GM12874 (cell line): Measurements from ENCODE around the gene RASSF8.

Source experiments
- TF ChIP-seq, protein P1 (sequence below): IDR thresholded peaks from 2 replicates; pipeline ENCODE4 v1.5.1; 2011; ENCODE audit warnings: low read depth, mild to moderate bottlenecking, control low read depth, low read length, moderate library complexity; ENCODE audit not compliant: insufficient read depth

Gene RASSF8

DNA sequence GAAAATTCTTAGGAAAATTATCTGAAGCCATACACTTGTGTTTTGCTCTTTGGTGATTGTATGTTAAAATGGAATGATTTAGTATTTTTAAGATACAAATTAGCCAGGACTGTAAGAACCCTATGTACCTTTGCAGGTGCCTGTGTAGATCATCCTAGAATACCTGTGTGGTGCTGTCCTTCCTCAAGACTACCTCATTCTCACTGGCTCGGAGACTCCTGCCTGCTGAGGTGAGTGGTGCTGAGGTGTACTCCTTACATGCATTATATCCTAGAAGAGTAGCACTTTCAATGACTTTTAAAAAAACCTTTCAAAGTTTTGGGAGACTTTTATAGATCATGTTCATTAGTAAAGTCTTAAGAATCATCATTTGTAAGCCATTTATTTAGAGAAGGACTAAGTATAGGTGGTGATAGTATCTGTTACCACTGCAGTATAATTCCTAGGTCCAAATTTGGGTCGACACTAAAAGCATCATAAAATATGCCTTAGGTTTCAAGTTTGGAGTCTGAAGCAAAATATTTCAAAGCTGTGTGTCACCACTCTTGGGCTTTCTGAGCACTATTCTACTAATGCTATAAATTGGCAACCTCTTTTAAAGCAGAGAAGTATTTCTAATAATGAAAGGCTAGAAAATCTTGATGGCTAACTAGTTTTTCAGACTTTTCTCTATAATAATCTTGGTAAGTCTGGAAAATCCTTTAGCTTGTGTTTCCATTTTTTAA, 36.6 kb downstream of the RASSF8 start:
- TF ChIP-seq, protein P1, sequence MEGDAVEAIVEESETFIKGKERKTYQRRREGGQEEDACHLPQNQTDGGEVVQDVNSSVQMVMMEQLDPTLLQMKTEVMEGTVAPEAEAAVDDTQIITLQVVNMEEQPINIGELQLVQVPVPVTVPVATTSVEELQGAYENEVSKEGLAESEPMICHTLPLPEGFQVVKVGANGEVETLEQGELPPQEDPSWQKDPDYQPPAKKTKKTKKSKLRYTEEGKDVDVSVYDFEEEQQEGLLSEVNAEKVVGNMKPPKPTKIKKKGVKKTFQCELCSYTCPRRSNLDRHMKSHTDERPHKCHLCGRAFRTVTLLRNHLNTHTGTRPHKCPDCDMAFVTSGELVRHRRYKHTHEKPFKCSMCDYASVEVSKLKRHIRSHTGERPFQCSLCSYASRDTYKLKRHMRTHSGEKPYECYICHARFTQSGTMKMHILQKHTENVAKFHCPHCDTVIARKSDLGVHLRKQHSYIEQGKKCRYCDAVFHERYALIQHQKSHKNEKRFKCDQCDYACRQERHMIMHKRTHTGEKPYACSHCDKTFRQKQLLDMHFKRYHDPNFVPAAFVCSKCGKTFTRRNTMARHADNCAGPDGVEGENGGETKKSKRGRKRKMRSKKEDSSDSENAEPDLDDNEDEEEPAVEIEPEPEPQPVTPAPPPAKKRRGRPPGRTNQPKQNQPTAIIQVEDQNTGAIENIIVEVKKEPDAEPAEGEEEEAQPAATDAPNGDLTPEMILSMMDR: no peak

DNA sequence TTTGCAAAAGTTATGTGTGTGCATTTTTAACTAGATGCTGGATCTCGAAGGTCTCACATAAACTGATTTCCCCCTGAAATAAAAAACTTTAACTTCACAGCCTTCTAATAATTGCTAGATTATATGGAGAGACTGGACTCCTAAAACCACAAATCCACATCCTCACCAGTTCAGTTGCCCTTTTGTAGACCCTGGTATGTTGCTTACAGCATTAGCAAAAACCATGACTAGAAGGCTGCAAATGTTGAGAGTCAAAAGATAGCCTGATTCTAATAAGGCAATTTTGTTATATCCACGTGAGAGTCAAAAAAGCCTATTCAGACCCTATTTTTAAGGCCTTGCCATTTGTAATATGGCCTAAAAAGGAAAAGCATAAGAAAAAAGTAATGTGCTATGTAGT, 37.4 kb downstream of the RASSF8 start:
- TF ChIP-seq, protein P1: no peak

DNA sequence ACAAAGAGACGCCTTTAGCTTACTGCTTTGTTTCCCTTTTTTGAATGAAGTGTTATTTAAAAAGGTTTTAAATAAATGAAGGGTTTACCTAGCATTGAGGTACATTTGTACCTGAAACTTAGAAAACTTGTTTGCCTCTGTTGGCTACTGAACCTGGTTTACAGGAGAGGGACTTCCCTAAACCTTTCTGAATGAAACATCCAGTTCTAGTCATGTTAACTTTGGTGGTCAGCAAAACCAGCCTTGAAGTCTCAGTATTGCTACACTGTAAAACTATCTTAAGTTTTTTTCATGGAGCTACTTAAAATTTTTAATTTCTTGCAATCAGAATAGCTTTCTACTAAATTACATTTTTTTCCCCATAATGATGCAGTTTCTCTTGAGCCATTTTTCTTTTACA, 38.2 kb downstream of the RASSF8 start:
- TF ChIP-seq, protein P1: no peak

DNA sequence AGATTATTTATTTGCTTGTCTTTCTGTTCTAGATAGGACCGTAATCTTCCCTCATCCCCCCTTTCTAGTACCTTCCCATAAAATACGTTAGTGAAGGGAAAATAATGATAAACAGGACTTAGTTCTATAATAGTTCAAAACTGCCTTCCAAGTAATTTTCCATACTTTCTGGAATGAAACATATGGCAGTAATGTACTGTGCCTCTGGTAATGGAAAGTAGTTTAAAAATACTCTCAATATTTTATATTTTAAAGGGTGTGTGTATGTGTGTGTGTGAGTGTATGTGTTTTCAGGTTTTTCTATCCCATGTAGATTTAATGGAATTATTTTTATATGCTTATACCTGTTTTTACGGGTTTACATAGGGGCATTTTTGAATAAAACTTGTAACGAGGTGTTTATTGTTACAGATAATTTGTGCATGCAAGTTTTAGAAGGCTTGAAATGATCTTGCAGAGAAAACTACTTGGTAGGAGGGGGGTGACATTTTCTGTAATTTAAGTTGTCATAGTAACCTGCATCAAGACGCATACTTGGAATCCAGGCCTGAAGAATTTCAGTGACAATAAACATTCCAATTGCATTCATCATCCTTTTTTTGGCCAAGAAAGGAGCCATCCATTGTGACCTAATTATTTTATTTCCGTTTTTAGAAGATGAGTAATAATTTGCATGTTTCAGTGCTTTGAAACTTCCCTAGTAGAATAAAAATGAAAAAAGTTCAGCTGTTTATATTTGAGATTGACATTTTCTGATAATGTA, 38.9 kb downstream of the RASSF8 start:
- TF ChIP-seq, protein P1: no peak

DNA sequence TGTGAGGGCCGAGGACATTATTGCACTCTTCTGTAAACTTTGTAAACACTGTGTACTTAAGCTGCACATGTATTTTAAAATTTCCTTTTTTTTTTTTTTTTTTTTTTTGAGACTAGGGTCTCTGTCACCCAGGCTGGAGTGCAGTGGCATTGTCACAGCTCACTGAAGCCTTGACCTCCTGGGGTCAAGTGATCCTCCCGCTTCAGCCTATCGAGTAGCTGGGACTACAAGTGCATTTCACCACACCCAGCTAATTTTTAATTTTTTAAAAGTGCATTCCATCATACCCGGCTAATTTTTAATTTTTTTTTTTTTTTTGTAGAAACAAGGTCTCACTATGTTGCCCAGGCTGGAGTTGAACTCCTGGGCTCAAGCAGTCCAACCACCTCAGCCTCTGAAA, 42.4 kb downstream of the RASSF8 start:
- TF ChIP-seq, protein P1: no peak

DNA sequence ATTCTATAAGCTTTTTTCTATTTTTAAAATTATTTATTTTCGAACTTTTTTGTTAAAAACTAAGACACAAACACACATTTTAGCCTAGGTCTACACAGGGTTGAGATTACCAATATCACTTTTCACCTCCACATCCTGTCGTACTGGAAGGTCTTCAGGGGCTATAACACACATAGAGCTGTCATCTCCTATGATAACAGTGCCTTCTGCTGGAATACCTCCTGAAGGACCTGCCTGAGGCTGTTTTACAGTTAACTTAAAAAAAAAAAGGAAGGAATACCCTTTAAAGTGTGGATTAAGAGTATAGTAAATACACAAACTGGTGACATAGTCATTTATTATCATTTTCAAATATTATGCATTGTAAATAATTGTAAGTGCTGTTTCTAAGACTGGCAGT, 43.0 kb downstream of the RASSF8 start:
- TF ChIP-seq, protein P1: no peak

DNA sequence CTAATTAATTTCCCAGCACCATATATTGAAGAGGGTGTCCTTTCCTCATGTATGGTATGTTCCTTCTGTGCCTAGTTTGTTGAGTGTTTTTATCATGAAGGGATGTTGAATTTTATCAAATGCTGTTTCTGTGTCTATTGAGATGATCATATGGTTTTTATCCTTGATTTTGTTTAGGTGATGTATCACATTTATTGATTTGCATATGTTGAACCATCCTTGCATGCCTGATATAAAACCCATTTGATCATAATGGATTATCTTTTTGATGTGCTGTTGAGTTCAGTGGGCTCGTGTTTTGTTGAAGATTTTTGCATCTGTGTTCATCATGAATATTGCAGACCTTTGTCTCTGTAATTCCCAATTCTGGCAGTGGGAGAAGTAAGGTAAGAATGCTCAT, 44.6 kb downstream of the RASSF8 start:
- TF ChIP-seq, protein P1: no peak
